22Rv1 (cell line): ENCODE results near the gene GAB4.

Experiments used
- ZFX ChIP-seq: fragments of 450-650 bp; IDR thresholded peaks from 2 replicates; pipeline ENCODE4 v1.6.1; 2017; ENCODE audit warnings: antibody characterized with exemption, borderline replicate concordance
- TF ChIP-seq, protein P1 (sequence below): fragments of 450-650 bp; IDR thresholded peaks from 2 replicates; pipeline ENCODE4 v1.5.1; 2017; ENCODE audit warnings: mild to moderate bottlenecking

DNA sequence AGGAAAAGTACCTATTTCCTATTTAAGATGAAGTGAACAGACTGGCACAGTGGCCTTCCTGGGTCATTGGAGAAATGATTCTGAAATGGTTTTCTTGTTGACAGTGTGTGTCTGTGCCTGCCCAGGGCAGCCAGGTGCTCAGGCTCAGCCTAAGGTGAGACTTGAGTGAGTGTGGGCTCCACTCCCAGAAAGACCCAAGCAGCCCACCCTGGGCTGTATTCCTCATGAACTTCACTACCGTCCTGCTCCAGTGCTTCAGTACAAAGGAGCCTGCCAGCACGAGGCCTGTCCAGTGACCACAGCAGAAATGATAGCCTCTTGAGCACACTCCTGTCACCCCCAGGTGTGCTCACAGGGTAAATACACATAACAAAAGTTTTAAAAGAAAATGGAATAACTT, 49.5 kb downstream of the GAB4 start:
- TF ChIP-seq, protein P1, sequence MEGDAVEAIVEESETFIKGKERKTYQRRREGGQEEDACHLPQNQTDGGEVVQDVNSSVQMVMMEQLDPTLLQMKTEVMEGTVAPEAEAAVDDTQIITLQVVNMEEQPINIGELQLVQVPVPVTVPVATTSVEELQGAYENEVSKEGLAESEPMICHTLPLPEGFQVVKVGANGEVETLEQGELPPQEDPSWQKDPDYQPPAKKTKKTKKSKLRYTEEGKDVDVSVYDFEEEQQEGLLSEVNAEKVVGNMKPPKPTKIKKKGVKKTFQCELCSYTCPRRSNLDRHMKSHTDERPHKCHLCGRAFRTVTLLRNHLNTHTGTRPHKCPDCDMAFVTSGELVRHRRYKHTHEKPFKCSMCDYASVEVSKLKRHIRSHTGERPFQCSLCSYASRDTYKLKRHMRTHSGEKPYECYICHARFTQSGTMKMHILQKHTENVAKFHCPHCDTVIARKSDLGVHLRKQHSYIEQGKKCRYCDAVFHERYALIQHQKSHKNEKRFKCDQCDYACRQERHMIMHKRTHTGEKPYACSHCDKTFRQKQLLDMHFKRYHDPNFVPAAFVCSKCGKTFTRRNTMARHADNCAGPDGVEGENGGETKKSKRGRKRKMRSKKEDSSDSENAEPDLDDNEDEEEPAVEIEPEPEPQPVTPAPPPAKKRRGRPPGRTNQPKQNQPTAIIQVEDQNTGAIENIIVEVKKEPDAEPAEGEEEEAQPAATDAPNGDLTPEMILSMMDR = no peak
- TF ChIP-seq ZFX = no peak
